Lower leg skin (tissue), 4 donors: ENCODE measurements around the gene CCSER2. TPM values are rescaled to one million over a fixed set of nuclear protein-coding genes. Genes with fewer than 3 reads are reported as not detected.
"Not testable (repeated sequence)": the region's sequence is repeated elsewhere in the genome, so short reads cannot be mapped to it uniquely, and the experiment has no call there.

Experiments
- DNase-seq, 2 donors: peaks; one replicate each; pipeline ENCODE4 v3.0.0-alpha.2; 2019; ENCODE audit warnings: low spot score in 2 of 2
- H3K4me3 ChIP-seq: fragments of 200-600 bp; sonication (generic); 2 replicates; pipeline ENCODE4 v1.5.1; 2017; ENCODE audit warnings: mild to moderate bottlenecking, low read depth; ENCODE audit not compliant: poor library complexity, severe bottlenecking
- POLR2A ChIP-seq, 2 donors: fragments of 450-650 bp; IDR thresholded peaks; one replicate each; pipeline ENCODE4 v1.6.1; 2016 to 2017; ENCODE audit warnings: antibody characterized with exemption in 2 of 2, mild to moderate bottlenecking in 1 of 2, moderate library complexity in 1 of 2
- WGBS, 2 donors: methylation state at CpG; one replicate each; pipeline ENCODE4 v1.1.5; 2018; 5-methylcytosine and 5-hydroxymethylcytosine counted together
- intact Hi-C: fragments of 100-400 bp; cut with DNase I; formaldehyde crosslinking; loops from one replicate; pipeline ENCODE4 v1.15.0; 2023; ENCODE audit warnings: low total_unique reads
- total RNA-seq, 4 donors: library from RNA; depleted of rRNA; stranded (reverse); fragments of >200 nt; gene quantifications; one replicate each; pipeline ENCODE4 v1.1.0, GENCODE V29; 2016
- TF ChIP-seq, protein P1 (sequence below), 3 donors: fragments of 450-650 bp; IDR thresholded peaks; one replicate each; pipeline ENCODE4 v1.5.1; 2016; ENCODE audit warnings: antibody characterized with exemption in 3 of 3, mild to moderate bottlenecking in 3 of 3, moderate library complexity in 2 of 3

The CCSER2 gene
- total RNA-seq, 4 donors from 2014 or later, result 33.3 to 69.5 (median 47.7) TPM

DNA sequence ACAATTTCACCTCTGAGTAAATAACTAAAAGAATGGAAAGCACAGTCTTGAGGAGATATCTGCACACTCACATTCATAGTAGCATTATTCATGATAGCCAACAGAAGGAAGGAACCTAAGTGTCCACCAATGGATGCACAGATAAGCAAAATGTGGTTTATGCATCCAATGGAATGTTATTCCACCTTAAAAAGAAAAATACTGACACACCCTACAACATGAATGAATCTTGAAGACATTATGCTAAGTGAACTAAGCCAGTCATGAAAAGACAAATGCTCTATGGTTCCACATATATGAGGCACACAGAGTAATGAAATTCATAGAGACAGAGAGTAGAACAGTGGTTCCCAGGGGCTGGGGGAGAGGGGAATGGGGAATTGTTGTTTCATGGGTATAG lies 6.5 kb upstream of the CCSER2 start:
- DNase-seq, result no peak

GRCh38 chr10:84323566-84323965 lies 4.8 kb upstream of the CCSER2 start:
- 36 to 52% methylated on average over 1 of the region's 1 CpG for WGBS, 2 donors
- H3K4me3 ChIP-seq, DNase-seq, intact Hi-C loops: not testable (repeated sequence)

More for the DNA sequence above, 6.5 kb upstream of the CCSER2 start:
- no peak overlapping the region for H3K4me3 ChIP-seq
- intact Hi-C loops, result no loop called here
- TF ChIP-seq POLR2A (IDR thresholded peaks at IDR 0.05), result no peak
- TF ChIP-seq, protein P1, sequence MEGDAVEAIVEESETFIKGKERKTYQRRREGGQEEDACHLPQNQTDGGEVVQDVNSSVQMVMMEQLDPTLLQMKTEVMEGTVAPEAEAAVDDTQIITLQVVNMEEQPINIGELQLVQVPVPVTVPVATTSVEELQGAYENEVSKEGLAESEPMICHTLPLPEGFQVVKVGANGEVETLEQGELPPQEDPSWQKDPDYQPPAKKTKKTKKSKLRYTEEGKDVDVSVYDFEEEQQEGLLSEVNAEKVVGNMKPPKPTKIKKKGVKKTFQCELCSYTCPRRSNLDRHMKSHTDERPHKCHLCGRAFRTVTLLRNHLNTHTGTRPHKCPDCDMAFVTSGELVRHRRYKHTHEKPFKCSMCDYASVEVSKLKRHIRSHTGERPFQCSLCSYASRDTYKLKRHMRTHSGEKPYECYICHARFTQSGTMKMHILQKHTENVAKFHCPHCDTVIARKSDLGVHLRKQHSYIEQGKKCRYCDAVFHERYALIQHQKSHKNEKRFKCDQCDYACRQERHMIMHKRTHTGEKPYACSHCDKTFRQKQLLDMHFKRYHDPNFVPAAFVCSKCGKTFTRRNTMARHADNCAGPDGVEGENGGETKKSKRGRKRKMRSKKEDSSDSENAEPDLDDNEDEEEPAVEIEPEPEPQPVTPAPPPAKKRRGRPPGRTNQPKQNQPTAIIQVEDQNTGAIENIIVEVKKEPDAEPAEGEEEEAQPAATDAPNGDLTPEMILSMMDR (IDR thresholded peaks at IDR 0.05), result no peak

DNA sequence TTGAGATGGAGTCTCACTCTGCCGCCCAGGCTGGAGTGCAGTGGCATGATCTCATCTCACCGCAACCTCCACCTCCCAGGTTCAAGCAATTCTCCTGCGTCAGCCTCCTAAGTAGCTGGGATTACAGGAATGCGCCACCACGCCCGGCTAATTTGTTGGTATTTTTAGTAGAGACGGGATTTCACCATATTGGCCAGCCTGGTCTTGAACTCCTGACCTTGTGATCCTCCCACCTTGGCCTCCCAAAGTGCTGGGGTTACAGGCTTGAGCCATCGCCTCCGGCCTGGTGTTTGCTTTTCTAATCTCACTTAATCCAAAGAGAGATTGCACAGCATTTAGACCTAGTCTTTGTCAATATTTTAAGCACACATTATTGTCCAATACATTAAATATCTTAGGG lies 1.4 kb upstream of the CCSER2 start:
- intact Hi-C loops, H3K4me3 ChIP-seq, DNase-seq: not testable (repeated sequence)
- WGBS, 2 donors, result 86 to 88% methylated on average over 9 of the region's 9 CpGs

GRCh38 chr10:84329196-84329611 lies 815 bp downstream of the CCSER2 start:
- TF ChIP-seq POLR2A (IDR thresholded peaks at IDR 0.05), result no peak
- TF ChIP-seq, protein P1 (IDR thresholded peaks at IDR 0.05), result no peak
- no peak for DNase-seq
- intact Hi-C loops, result no loop called here
- WGBS, 2 donors, result 2 to 3% methylated on average over 6 of the region's 6 CpGs
- H3K4me3 ChIP-seq, result peak overlapping the region; percentile 97

DNA sequence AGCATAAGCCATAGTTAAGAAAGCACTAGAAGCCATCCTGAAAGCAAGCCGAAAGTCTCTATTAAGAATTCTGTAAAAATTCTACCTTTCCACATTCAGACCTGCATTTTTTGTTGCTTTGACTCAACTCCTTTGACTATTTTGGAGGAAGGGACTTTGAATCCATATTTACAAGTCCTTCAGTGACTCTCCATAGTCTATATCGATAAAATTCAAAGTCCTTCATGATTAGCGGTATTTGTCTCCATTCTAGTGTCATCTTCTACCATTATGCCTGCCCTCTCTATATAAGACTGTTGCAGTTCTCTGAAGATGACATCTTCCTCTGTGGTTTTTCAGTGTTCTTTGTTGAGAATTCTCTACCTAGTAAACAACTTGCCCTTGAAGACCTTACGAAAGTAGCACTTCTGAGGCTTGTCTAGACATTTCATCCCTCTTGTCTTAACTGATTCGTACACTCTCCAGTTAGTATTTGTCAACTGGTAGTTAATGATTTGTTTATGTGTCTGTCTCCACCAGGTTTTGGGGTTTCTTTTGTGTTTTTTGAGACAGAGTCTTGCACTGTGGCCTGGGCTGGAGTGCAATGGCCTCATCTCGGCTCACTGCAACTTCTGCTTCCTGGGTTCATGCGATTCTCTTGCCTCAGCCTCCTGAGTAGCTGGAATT lies 1.7 kb downstream of the CCSER2 start:
- WGBS, 2 donors, result 85 to 90% methylated on average over 7 of the region's 7 CpGs
- intact Hi-C loops, result no loop called here
- H3K4me3 ChIP-seq, result no peak overlapping the region
- no peak for DNase-seq
- no peak for TF ChIP-seq POLR2A (IDR thresholded peaks at IDR 0.05)
- TF ChIP-seq, protein P1 (IDR thresholded peaks at IDR 0.05), result no peak

DNA sequence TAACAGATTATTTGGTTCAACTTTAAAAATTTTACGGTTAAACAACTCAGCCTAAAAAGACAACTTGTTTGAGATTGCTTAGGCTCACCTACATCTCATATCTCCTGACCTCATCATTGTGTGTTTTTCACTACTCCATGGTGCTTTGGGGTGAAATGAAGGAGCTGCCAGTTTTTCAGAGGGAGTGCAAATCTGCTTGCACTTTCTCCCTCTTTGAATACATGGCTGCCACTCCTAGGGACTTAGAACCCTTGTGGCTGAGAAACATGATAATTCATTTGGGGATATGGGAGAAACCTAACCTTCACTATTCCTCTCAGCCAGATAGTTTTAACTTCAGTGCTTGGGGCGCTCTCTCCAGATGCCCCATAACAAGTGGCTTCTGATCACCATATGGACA lies 2.7 kb downstream of the CCSER2 start:
- 93 to 96% methylated on average over 2 of the region's 2 CpGs for WGBS, 2 donors
- TF ChIP-seq POLR2A (IDR thresholded peaks at IDR 0.05), result no peak
- TF ChIP-seq, protein P1 (IDR thresholded peaks at IDR 0.05), result no peak
- DNase-seq, result no peak
- intact Hi-C loops, result no loop called here
- no peak overlapping the region for H3K4me3 ChIP-seq

- no peak overlapping the region for H3K4me3 ChIP-seq
- no peak for TF ChIP-seq POLR2A (IDR thresholded peaks at IDR 0.05)
- TF ChIP-seq, protein P1 (IDR thresholded peaks at IDR 0.05), result no peak
- no peak for DNase-seq
- intact Hi-C loops, result no loop called here
- 76 to 81% methylated on average over 2 of the region's 2 CpGs for whole genome bisulfite sequencing, 2 donors
These were observed 5.6 kb downstream of the CCSER2 start for GRCh38 chr10:84333864-84334451.
